Glomerular visceral epithelial cell (primary cell): Measurements from ENCODE around the gene SLC7A9.

Experiments used
- DNase-seq: peaks from one replicate; pipeline ENCODE4 v3.0.0-alpha.2; 2016; ENCODE audit errors: extremely low spot score

Gene SLC7A9

DNA sequence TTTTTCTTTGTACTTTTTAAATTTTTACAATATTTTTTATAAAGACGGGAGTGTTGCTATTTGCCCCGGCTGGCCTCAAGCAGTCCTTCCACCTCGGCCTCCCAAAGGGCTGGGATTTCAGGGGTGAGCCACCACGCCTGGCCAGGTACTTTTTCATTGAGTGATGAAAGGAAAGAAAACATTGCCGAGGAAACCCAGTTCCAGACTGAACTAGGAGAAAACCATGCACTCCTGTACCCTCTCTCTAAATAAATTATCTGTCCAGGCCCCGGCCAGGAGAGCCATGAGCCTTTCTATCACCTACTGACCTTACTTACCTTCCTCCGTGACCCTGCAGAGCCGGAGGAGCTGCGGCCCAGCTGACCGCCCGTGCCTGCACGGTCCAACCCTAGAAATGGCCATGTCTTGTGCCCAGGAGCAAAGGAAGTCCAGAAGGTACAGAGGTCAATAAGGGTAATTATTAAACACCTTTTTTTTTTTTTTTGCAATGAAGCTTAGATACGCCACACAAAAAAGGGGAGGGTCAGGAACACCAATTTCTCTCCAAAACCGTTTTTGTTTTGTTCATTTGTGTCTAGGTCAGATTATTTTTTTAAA lies at the start of gene SLC7A9:
SLC7A9 (minus strand) TSS at position 399 of the 597 bp plus-strand sequence. CDS start 1,233 bp downstream, outside the sequence.
- no peak for DNase-seq

- no peak for DNase-seq
Measured at GRCh38 chr19:32919365-32919764, 49.8 kb upstream of the SLC7A9 start.

DNA sequence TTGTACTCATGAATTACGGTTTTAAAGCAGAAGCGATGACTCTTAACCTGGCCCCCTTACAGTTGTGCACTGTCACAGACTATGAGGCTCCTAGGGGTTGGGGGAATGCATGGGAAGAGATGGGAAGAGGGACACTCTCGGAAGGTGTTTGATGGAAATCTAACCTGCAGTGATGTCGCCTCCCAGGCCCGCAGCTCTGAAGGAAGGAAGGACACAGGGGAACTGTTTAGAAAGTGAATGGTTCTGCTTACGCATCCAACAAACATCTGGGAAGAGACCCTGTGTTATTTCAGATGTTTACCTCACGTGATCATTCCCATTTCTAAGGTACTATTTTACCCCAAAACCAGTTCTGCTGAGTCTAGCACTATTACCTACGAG lies 48.0 kb upstream of the SLC7A9 start:
- DNase-seq = no peak

GRCh38 chr19:32916969-32917615 lies 47.5 kb upstream of the SLC7A9 start:
- no peak for DNase-seq

GRCh38 chr19:32914879-32915660 lies 45.5 kb upstream of the SLC7A9 start:
- no peak for DNase-seq

- DNase-seq = no peak
Measured at GRCh38 chr19:32911467-32911866, 41.9 kb upstream of the SLC7A9 start.

GRCh38 chr19:32910874-32911273 lies 41.3 kb upstream of the SLC7A9 start:
- DNase-seq = no peak

DNA sequence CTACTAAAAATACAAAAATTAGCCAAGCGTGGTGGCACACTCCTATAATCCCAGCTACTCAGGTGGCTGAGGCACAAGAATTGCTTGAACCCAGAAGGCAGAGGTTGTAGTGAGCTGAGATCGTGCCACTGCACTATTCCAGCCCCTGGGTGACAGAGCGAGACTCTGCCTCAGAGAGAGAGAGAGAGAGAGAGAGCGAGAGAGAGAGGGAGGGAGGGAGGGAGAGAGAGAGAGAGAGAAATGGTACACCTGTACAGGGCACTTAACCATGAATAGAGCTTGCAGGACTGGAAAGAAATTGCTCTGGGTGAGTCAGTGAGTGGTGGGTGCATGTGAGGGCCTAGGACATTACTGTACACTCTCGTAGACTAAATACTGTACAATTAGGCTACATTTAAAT lies 40.5 kb upstream of the SLC7A9 start:
- DNase-seq = no peak

GRCh38 chr19:32909257-32909656 lies 39.7 kb upstream of the SLC7A9 start:
- DNase-seq = no peak

GRCh38 chr19:32908641-32909190 lies 39.1 kb upstream of the SLC7A9 start:
- no peak for DNase-seq

DNA sequence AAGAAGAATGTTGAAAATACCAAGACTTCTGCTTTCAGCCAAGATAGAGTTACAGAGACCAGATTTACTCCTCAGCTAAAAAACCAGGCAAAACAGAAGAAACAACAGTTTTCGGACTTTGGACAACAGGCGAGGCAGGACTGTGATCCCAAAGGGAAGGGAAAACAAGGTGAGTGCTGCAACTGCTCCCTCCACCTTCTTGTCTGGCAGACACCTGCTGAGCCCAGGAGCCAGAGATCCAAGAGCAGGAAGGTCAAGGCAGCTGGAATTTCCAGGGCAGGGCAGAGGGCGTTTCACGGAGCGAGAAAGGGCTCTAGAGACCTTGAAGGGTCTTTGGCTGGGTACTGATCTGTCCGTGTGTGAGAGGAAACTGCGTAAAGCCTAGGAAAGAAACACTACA lies 32.9 kb upstream of the SLC7A9 start:
- DNase-seq = no peak

- DNase-seq = no peak
Measured at GRCh38 chr19:32901504-32902161, 32.1 kb upstream of the SLC7A9 start.

- DNase-seq = no peak
Measured at GRCh38 chr19:32896516-32897214, 27.1 kb upstream of the SLC7A9 start.

- DNase-seq = no peak
Measured at GRCh38 chr19:32895384-32895783, 25.8 kb upstream of the SLC7A9 start.

DNA sequence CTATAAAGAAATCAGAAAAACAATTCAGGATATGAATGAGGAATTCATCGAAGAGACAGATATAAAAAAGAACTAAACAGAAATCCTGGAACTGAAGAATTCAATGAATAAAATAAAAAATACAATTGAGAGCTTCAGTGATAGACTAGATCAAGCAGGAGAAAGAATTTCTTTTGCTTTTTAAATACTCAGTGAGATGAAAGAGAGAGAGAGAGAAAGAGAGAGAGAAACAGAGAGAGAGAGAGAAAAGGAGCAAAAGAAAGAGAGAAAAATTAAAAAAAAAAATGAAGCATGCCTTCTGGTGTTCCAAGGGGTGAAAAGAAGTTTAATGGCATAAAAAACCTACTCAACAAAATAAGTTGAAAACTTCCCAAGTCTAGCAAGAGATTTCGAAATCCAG lies 22.0 kb upstream of the SLC7A9 start:
- no peak for DNase-seq

GRCh38 chr19:32890841-32891240 lies 21.3 kb upstream of the SLC7A9 start:
- DNase-seq = no peak

DNA sequence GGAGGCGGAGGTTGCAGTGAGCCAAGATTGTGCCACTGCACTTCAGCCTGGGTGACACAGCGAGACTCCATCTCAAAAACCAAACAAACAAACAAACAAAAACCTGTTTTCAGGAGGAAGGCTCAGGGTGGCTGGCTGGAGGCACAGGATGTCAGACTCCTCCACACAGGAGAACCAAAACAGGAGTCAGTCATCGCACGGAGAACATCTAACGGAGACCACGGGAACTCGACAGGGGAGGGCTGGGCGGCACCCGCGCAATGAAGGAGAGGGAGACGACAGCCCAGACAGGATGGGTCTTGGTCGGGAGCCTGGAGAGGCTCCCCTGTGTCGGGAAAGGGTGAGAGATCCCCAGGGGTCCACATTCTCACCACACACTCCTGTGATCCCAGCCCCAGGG lies 20.8 kb upstream of the SLC7A9 start:
- no peak for DNase-seq

- no peak for DNase-seq
Measured at GRCh38 chr19:32889137-32889934, 19.8 kb upstream of the SLC7A9 start.

- no peak for DNase-seq
Measured at GRCh38 chr19:32887572-32888215, 18.1 kb upstream of the SLC7A9 start.

DNA sequence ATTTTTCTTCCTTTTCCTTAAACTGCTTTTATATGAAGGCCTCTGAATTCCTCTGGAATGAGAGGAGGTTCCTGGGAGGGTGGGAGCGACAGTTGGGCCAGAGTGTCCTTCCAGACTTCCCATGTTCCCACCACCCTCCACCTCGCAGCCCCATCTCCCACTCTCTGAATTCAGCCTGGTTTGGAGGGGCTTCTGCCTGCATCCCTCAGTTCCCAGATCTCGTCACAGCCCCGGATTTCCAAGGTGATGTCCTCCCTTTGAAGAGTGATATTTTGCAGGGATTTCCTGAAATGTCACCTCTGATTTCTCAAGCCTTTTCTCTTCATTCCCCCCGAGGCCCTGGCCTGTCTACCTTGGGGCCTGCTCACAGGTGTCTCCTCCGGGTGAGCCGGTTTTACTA lies 16.7 kb upstream of the SLC7A9 start:
- DNase-seq = no peak
